ENCODE data around the gene FAM20C.

FAM20C gene

GRCh38 chr7:209906-210305 lies 17.5 kb downstream of the FAM20C start:
- no peak for DNase-seq (ENCODE audit: low read depth)

GRCh38 chr7:210401-210925 lies 18.1 kb downstream of the FAM20C start:
- no peak for DNase-seq (ENCODE audit: low read depth)

- no peak for DNase-seq (ENCODE audit: low read depth)
These were observed 18.8 kb downstream of the FAM20C start for GRCh38 chr7:211033-211714.

GRCh38 chr7:211715-212058 lies 19.3 kb downstream of the FAM20C start:
- no peak for DNase-seq (ENCODE audit: low read depth)

- DNase-seq (ENCODE audit: low read depth): no peak
These were observed 20.4 kb downstream of the FAM20C start for GRCh38 chr7:212754-213153.

- DNase-seq (ENCODE audit: low read depth): no peak
These were observed 21.1 kb downstream of the FAM20C start for GRCh38 chr7:213324-213993.

GRCh38 chr7:214410-215212 lies 22.2 kb downstream of the FAM20C start:
- no peak for DNase-seq (ENCODE audit: low read depth)

- DNase-seq (ENCODE audit: low read depth): no peak
These were observed 24.3 kb downstream of the FAM20C start for GRCh38 chr7:216360-217300.

GRCh38 chr7:217781-218180 lies 25.4 kb downstream of the FAM20C start:
- no peak for DNase-seq (ENCODE audit: low read depth)

GRCh38 chr7:218316-218715 lies 25.9 kb downstream of the FAM20C start:
- DNase-seq (ENCODE audit: low read depth): no peak

GRCh38 chr7:218896-219580 lies 26.7 kb downstream of the FAM20C start:
- DNase-seq (ENCODE audit: low read depth): no peak

- no peak for DNase-seq (ENCODE audit: low read depth)
These were observed 27.3 kb downstream of the FAM20C start for GRCh38 chr7:219581-220150.

- DNase-seq (ENCODE audit: low read depth): no peak
These were observed 27.9 kb downstream of the FAM20C start for GRCh38 chr7:220151-220841.

GRCh38 chr7:221978-222715 lies 29.8 kb downstream of the FAM20C start:
- DNase-seq (ENCODE audit: low read depth): no peak

GRCh38 chr7:222716-223041 lies 30.3 kb downstream of the FAM20C start:
- no peak for DNase-seq (ENCODE audit: low read depth)

GRCh38 chr7:223118-223800 lies 30.9 kb downstream of the FAM20C start:
- no peak for DNase-seq (ENCODE audit: low read depth)

GRCh38 chr7:223861-224260 lies 31.5 kb downstream of the FAM20C start:
- DNase-seq (ENCODE audit: low read depth): no peak

GRCh38 chr7:226281-226895 lies 34.0 kb downstream of the FAM20C start:
- no peak for DNase-seq (ENCODE audit: low read depth)

- DNase-seq (ENCODE audit: low read depth): no peak
These were observed 35.6 kb downstream of the FAM20C start for GRCh38 chr7:227926-228325.
